GM21447 (cell line): ENCODE data around the gene SOBP.
"Not testable (repeated sequence)": the region's sequence is repeated elsewhere in the genome, so short reads cannot be mapped to it uniquely, and the experiment has no call there.

ENCODE experiments used
- ATAC-seq: cut with Tn5 transposase; IDR thresholded peaks from one replicate; pipeline ENCODE4 v1.9.1; 2021; ENCODE audit not compliant: unreplicated experiment

Gene SOBP, protein sequence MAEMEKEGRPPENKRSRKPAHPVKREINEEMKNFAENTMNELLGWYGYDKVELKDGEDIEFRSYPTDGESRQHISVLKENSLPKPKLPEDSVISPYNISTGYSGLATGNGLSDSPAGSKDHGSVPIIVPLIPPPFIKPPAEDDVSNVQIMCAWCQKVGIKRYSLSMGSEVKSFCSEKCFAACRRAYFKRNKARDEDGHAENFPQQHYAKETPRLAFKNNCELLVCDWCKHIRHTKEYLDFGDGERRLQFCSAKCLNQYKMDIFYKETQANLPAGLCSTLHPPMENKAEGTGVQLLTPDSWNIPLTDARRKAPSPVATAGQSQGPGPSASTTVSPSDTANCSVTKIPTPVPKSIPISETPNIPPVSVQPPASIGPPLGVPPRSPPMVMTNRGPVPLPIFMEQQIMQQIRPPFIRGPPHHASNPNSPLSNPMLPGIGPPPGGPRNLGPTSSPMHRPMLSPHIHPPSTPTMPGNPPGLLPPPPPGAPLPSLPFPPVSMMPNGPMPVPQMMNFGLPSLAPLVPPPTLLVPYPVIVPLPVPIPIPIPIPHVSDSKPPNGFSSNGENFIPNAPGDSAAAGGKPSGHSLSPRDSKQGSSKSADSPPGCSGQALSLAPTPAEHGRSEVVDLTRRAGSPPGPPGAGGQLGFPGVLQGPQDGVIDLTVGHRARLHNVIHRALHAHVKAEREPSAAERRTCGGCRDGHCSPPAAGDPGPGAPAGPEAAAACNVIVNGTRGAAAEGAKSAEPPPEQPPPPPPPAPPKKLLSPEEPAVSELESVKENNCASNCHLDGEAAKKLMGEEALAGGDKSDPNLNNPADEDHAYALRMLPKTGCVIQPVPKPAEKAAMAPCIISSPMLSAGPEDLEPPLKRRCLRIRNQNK

DNA sequence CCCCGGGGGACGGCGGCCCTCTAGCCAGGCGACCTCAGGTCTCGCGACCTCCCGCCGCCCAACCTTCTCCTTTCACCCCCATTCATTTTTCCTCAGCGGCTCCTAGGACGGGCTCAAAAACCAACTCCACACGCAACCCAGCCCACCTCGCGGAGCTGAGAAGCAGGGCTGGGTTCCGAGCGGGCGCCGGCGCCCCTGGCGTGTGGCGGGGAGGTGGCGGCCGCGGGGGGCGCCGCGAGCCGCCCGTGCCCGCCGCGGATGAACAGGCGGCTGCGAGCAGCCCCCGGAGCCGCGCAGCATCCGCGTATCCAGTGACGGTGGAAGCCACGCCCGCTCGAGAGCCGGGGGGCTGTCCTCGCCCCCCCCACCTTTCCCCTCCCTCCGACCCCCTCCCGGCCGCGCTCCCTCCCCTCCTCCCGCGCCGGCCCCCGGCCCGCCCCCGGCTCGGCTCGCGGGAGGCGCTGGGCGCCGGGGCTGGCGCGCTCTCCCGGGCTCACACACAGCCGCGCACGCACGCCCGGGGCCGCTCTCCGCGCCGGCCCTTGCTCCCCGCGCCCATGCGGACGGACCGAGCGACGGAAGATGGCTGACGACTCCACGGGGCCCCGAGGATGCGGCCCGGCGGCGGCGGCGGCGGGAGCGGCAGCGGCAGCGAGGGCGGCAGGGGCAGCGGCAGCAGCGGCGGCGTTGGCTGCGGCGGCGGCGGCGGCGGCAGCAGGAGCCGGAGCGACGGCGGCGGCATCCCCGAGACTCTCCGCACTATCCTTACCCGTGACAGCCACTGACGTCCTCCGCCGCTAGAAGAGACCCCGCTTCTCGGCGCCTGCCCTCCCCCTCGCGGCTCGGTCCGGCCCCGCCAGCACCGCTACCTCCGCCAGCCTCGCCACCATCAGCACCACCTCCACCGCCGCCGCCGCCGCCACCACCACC lies at the start of gene SOBP:
TSS of gene SOBP (plus strand) at position 482 of the 930 bp plus-strand sequence. CDS start 500 bp downstream, outside the sequence.
- ATAC-seq: no peak

DNA sequence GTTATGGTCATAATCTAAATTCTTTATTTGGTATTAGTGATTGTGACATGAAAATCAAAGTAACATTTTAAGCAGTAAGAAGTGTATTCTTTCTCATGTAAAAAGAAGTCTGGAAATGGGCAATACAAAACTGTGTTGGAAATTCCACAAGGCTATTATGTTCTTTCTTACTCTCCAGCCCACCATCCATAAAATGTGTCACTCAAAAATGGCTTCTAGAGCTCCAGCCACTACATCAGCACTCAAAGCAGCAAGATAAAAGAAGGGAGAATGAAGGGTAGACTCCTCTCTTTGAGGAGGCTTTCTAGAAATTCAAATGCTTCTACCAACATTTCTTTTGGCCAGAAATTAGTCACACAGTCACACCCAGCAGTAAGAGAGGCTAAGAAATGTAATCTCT lies 49.0 kb upstream of the SOBP start:
- ATAC-seq: no peak

DNA sequence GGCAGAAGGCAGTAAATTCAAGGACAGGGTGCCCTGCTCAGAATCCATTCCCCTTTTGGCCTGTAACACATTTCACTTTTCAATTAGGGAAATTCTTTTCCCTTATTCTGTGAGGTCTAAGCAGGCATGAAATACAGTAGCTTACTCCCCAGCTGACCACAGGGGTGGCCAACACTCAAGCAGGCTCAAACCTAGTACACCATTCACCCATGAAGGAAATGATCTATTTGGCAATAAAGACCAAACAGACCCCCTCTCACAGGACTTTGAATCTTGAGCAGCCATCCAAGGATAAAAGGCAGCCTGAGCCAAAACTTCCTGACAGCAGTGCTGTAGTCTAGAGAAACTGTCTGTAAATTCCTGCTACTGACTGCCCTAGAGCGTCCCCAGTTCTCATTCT lies 48.2 kb upstream of the SOBP start:
- no peak for ATAC-seq

DNA sequence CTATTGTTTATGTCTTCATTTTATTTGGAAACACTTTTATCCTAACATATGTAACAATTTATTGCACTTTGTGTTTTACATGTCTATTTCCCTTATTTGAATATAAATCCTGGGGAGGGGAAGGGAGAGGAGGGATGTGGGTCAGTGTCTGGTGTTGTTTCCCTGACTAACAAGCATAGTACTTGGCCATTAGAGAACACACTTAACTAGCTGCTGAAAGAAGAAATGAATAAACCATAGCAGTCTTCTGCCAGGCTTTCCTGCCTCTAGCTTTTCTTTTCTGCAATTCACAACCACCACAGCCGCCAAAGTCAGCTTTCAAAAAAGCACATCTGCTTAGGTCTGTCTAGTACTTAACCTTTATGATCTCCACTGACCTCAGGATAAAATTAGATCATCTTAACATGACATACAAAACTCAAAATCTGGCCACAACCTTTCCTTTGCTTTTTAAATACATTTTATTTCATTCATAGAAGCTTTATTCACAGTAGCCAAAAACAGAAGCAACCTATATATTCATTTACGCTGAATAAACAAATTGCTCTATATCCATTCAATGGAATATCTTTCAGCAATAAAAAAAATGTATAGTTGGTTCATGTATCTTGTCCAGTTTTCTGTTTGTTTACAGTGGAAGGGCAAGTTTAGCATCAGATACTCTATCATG lies 46.8 kb upstream of the SOBP start:
- no peak for ATAC-seq

DNA sequence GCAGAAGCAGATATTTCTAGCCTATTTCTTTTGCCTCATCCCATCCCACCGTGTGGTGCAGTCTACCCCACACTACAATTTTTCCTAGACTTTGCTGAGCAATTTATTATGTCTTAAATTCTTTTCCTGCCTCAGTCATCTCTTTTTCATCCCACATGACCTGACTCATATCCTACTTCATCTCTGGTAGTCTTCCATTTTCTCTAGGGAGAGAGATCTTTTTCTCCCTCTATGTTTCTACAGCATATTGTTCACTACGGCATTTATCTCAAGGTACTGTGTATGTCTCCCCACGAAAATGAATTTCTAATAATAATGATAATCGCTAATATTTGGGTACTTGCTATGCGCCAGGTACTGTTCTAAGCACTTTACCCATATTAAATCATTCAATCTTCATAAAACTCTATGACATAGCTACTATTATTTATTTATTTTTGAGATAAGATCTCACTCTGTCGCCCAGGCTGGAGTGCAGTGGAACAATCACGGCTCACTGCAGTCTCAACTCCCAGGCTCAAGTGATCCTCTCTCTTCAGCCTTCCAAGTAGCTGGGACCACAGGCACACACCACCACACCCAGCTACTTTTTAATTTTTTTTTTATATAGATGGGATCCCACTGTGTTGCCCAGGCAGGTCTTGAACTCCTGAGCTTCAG lies 46.2 kb upstream of the SOBP start:
- no peak for ATAC-seq

DNA sequence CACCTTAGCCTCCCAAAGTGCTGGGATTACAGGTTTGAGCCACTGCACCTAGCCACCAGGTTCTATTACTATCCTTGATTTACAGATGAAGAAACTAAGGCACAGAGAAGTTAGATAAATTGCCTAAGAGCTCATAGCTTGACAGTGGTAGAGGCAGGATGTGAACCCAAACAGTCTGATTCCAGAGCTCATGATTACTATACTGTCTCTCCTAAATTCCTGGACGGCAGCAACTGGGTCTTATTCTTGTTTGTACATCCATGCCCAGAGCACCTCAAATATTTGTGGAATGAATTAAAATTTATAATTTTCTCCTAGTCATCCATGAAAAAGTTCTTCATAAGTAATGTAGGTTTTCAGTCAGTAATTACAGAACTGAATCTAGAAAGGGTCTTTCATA lies 45.6 kb upstream of the SOBP start:
- ATAC-seq: no peak

DNA sequence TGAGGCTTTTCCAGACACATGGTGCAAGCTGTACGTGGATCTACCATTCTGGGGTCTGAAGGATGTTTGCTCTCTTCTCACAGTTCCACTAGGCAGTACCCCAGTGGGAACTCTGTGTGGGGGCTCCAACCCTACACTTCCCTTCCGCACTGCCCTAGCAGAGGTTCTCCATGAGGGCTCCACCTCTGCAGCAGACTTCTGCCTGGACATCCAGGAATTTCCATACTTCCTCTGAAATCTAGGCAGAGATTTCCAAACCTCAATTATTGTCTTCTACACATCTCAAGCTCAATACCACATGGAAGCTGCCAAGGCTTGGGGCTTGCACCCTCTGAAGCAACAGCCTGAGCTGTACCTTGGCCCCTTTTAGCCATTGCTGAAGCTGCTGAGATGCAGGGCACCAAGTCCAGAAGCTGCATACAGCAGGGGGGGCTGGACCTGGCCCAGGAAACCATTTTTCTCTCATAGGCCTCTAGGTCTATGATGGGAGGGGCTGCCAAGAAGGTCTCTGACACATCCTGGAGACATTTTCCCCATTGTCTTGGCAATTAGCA lies 42.2 kb upstream of the SOBP start:
- ATAC-seq: no peak

DNA sequence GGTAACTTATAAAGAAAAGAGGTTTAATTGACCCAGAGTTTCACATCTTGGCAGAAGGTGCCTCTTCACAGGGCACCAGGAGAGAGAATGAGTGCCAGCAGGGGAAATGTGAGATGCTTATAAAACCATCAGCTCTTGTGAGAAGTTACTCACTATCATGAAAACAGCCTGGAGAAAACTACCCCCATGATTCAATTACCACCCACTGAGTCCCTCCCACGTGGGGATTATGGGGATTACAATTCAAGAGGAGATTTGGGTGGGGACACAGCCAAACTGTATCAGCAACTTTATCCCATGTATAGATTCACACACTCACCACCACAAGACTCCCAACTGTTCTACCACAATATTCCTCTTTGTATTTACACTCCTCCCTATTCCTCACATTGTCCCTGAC lies 41.1 kb upstream of the SOBP start:
- ATAC-seq: no peak

DNA sequence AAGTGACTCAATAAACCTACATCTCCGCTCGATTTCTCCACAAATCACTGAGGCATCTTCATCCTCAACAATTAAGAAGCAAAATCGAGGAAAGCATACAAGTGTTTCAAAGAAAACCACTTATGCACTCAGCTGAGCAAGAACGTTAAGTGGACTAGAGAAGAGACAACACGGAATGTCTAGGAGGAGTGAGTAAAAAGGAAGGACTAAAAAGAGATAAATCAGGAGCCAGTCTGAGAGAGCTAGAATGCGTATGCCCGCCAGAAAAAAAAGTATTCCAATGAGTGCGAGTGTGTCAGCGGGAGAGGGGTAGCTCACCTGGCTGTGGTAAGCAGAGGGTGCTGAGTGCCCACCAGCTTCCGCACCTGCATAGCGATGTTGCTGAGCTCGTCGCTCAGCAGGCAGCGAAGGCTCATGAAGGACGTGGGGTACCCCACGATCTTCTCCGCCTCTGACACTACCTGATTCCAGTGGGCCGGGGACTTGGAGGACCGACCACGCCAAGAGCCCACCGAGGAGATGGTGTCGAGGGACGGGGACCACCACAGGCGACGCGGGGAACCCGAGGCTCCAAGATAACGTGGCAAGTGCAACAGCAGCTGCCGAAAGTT lies 31.1 kb upstream of the SOBP start:
- peak; percentile 26 for ATAC-seq

DNA sequence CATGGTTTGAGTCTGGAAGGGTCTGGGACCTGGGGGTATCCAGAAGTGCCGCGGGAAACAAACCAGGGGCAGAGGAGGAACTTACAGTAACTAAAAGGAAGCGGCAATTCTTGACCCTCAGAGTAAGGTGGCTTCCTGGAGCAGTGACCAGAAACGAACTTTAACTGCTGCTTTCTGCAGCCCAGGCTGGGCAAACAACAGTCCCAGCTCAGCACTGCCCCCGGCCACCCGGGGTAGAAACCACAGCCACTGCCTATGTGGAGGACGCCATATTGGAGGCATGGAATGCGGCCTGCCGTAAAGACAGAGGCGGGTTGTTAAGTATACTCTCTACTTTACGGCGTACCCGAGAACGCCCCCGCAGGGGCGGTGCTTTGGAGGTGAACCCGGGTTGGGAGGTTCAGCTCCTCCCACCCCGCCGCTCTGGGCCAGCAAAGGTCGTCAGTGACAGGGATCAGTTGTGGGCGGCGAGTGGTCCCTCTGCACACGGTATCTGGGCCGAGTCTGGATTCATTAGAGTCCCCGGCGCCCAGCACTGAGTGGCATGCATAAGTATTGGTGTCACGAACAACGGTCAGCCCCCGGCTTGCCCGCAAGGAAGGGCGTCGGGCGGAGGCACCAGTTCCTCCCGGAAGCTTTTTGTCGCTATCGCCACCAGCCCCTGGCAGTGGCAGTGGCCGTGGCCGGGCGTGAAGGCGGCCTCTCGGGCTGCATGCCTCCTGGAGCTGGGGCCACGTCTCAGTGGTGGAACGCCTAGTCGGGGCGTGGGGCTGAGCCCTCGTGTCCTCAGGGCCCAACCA lies 30.4 kb upstream of the SOBP start, which contains the start of gene PDSS2:
TSS of gene PDSS2 (minus strand) at position 282 of the 800 bp plus-strand sequence. CDS start at position 3, 279 bp downstream.
- ATAC-seq: peak; percentile 91

DNA sequence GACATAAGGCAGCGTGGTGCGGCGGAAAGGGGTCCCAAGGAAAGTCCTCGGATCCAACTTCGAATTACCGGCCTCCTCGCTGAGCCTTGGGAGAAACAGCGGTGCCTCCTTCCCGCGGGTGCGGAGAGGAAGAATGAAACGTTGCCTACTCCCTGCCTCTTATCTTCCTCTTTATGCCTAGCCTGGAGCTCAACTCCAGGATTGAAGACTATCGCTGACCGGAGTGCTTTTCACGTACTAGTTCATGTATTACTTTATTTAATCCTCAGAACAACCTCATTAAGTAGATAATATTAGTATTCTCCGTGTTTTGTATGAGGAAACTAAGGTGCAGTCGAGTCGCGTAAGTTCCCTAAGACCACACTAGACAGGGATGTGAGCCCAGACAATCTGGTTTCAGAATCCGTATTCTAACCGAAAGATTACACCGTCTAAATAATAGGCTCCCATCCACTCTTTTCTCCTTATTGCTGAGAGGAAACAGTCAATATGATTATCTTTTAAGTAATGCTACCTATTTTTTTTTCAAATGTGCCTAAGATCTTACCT lies 29.8 kb upstream of the SOBP start:
- ATAC-seq: no peak

DNA sequence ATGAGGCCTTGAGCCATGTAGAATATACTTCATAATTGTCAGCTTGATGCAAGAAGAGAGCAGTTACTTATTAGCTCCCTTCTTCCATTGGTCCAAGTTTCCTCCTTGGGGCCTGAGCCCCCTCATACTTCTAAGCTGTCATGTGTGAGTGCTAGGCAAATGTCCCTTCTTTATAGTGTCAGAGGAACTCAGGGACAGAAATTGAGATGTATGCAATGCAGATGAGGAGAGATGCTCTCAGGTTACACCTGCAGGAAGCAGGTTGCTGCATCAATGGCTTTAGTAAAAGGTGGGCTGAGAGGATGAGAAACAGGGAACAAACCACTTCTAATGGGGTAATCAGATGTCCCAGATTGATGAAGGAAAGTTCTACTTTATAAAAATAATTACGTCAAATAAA lies 23.9 kb upstream of the SOBP start:
- no peak for ATAC-seq

DNA sequence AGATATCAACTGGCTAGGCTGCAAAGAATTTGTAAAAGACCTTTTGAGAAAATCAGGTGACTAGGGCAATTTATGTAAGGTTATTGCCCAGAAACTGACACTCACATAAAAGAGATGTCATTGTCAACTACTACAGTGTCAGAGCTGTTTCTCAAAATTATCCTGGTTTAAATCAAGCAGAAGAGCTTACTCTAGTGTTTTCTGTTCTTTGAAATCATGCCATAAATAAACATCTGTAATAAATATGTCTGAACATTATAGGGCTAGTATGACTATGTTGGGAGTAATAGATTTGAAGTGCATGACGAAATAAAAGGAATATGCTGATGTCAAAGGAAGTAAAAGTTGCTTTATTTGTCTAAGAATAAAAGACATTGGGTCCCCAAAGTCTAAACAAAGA lies 19.6 kb upstream of the SOBP start:
- no peak for ATAC-seq

DNA sequence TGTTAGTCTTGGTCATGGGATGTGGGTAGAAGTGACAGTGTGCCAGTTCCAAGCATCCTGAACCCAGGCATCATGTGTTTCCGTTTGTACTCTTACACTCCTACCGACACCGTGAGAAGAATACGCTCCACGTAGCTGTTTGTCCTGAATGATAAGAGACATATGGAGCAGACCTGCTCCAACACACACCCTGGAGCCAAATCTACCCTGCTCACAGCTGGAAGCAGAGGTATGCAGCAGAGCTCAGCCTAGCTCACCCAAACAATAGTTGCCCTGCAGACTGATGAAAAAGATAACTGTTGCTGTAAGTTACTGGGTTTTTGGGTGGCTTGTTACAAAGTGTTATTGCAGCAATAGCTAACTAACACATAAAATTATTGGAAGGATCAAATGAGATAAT lies 16.3 kb upstream of the SOBP start:
- ATAC-seq: no peak

DNA sequence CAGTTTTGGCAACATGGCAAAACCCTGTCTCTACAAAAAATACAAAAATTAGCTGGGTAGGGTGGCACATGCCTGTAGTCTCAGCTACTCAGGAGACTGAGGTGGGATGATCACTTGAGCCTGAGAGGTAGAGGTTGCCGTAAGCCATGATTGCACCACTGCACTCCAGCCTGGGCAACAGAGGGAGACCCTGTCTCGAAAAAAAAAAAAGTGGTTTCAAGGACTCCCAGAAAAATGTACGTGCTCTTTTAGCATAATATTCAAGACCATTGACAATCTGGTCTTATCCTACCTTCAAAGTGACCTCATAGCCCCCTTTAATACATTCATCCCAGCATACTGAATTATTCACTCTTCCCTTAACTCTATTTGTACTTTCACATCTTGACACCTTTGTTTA lies 14.6 kb upstream of the SOBP start:
- not testable (repeated sequence) for ATAC-seq

DNA sequence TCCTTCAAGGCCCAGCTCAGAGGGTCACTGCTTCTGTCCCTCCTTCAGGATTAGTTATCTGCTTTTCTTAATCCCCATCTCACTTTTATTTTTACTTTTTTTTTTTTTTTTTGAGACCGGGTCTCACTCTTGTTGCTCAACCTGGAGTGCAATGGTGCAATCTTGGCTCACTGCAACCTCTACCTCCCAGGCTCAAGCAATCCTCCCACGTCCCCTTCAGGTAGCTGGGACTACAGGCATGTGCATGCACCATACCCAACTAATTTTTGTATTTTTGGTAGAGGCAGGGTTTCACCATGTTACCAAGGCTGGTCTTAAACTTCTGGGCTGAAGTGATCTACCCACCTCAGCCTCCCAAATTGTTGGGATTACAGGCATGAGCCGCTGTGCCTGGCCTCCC lies 14.1 kb upstream of the SOBP start:
- not testable (repeated sequence) for ATAC-seq

DNA sequence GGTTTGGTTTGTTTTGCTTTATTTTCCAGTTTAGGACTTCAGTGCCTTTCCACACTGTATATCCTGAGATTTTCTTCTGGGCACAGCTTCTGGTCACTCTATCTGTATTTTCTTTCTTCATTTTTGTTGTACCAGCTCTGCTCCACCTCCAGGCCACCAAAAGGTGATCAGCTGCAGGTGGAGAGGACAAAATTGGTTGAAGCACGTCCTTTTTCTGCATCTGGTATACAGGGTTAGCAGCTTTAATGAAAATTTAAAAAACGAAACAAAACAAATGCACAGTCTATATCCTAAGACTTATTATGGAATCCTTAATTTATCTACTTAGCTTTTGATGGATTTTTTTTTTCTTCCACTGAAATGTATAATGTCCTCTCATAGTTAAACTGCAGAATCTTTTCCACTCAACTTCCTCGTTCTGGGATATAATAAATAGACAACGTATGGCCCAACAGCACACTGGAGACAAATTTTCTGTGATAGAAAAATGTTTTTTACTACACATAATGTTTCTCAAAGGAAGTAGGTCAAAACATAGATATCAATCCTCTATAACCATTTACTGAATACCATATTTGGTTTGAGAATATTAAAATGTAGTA lies 10.7 kb upstream of the SOBP start:
- ATAC-seq: no peak

DNA sequence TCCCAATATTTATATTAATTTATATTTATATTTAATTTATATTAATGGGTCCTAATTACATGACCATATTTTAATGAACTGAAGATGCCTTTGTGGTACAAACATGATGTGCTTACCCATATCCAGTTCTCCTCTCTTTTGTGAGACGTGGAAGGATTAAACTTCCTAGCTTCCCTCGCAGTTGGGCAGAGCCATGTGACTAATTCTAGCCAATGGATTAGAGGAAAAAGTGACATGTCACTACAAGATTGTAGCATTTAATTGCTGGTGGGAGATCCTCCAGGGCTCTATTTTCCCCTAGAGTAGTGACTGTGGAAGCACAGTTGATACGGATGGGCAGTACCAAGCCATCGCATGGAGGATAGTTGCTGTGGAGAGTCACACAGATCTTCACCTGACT lies 4.8 kb upstream of the SOBP start:
- no peak for ATAC-seq
